Hypothalamus (tissue), 51 donors: ENCODE data around the gene RPP40.

Experiments
- DNase-seq, 51 donors: peaks; one replicate each; lab custom pipeline; 2025; lab: John Stamatoyannopoulos, UW

RPP40 gene

GRCh38 chr6:4970739-4971395 is 33.0 kb downstream of the RPP40 start:
- no peak for DNase-seq

GRCh38 chr6:4969609-4970285 is 34.1 kb downstream of the RPP40 start:
- no peak for DNase-seq

GRCh38 chr6:4967301-4968030 is 36.4 kb downstream of the RPP40 start:
- no peak for DNase-seq

GRCh38 chr6:4965562-4966389 is 38.1 kb downstream of the RPP40 start:
- no peak for DNase-seq

- no peak for DNase-seq
Observed at GRCh38 chr6:4964675-4965561, 38.9 kb downstream of the RPP40 start.

- DNase-seq: no peak
Observed at GRCh38 chr6:4962905-4963304, 40.9 kb downstream of the RPP40 start.

GRCh38 chr6:4961322-4962168 is 42.3 kb downstream of the RPP40 start:
- DNase-seq: no peak

- no peak for DNase-seq
Observed at GRCh38 chr6:4958624-4959023, 45.2 kb downstream of the RPP40 start.

- no peak for DNase-seq
Observed at GRCh38 chr6:4957521-4958231, 46.2 kb downstream of the RPP40 start.

GRCh38 chr6:4956625-4957024 is 47.2 kb downstream of the RPP40 start:
- no peak for DNase-seq

- DNase-seq: no peak
Observed at GRCh38 chr6:4953440-4953839, 50.4 kb downstream of the RPP40 start.

- DNase-seq: no peak
Observed at GRCh38 chr6:4950836-4951533, 52.9 kb downstream of the RPP40 start.

GRCh38 chr6:4950076-4950475 is 53.8 kb downstream of the RPP40 start:
- no peak for DNase-seq

GRCh38 chr6:4948781-4949450 is 54.9 kb downstream of the RPP40 start:
- no peak for DNase-seq

- DNase-seq: no peak
Observed at GRCh38 chr6:4947716-4948115, 56.1 kb downstream of the RPP40 start.

GRCh38 chr6:4946521-4946920 is 57.3 kb downstream of the RPP40 start:
- DNase-seq: no peak
